Measurements from ENCODE around the gene TAF1B.
"Not testable (repeated sequence)": the region's sequence is repeated elsewhere in the genome, so short reads cannot be mapped to it uniquely, and the experiment has no call there.

TAF1B gene

DNA sequence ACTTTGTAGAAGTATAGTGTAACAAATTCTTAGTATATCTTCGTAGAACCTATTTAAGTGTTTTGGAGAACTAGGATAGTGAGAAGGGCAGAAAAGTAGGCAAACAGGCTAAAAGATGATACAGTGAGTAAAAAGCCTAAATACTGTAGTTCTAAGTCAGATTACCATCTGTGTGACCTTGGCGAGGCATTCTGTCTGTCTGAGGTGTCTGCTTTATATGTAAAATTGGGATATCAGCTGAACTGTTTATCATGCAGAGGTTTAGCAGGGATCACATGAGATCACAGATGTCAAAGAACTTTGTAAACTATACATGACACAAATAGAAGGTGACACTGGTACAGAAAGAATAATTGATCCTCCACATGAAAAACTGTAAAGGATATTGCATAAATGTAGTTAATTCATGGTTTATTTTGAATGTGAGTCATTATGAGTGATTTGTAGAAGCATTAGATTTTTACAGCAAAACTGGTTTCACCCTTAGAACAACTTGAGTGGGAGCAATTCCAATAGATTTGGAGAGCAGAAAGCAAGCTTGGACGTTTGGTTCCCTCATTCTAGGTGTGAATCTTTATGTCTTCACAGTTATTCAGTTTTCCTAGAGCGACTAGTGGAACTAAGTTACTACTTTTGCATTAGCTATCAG is 41.9 kb downstream of the TAF1B start:
- no peak for DNase-seq

DNA sequence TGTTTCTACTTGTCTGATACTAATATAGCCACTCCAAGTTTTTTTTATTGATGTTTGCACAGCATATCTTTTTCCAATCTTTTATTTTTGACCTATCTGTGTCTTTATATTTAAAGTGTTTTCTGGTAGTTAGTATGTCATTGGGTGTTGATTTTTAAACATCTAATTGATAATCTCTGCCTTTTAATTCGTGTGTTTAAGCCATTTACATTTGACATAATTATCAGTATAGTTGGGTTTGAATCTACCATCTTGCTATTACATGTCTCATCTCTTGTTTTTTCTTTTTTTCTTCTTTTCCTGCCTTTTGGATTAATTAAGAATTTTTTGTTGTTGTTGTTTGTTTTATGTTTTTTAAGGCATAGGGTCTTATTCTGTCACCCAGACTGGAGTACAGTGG is 44.2 kb downstream of the TAF1B start:
- DNase-seq, result no peak

- no peak for DNase-seq
Measured at GRCh38 chr2:9889812-9890261, 46.6 kb downstream of the TAF1B start.

DNA sequence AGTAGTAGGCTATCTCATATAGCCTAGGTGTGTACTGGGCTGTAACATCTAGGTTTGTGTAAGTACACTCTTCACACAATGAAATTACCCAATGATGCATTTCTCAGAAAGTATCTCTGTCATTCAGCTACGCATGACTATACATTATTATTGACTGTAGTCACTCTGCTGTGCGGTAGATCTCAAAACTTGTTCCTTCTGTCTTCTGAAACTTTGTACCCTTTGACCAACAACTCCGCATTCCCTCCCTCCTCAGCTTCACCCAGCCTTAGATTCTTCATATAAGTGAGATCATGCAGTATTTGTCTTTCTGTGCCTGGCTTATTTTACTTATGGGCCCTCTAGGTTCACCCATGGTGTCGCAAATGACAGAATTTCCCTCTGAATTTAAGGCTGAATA is 49.0 kb downstream of the TAF1B start:
- no peak for DNase-seq

DNA sequence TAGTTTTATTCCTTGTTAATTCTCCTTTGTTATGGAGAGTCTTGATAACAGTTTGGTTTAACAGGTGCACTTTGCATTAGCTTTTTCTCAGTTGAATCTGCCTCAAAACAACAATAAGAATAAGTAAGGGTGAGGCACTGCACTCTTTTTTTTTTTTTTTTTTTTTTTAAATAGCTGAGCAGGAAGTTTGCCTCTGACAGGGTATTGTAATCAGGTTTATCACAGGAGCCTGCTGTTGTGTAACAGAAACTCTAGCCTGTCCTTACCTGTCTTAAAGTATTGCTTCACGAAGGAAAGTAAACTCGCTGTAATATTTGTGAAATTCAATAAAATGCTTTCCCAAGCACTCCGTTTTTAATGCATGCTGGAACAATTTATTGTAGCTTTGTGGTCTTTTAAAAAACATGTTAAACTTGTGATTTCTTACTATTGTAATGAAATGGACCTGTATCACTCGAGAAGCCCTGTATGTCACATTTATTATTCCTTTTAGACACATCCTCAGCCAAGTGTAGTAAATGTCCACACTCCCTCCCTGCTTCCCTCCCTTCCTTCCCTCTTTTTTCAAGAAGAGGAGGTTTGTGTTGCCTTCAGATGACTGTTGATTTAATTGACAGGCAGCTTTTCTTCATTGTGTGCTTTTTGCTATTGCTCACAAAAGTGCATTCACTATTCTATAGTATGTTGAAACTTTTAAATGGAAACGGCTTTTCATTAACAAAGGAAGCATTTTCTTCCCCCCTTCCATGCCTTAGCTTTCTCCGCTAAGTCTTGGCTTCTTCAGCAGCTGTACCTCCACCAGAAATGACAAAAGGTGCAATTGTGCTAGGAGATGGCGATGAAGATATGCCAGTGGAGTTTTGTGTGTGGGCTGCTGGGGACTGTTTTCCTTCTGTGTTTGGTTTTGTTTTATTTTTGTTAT is 52.7 kb downstream of the TAF1B start:
- DNase-seq, result no peak

- DNase-seq, result no peak
Measured at GRCh38 chr2:9897331-9897737, 54.1 kb downstream of the TAF1B start.

- no peak for DNase-seq
Measured at GRCh38 chr2:9897846-9898245, 54.6 kb downstream of the TAF1B start.

DNA sequence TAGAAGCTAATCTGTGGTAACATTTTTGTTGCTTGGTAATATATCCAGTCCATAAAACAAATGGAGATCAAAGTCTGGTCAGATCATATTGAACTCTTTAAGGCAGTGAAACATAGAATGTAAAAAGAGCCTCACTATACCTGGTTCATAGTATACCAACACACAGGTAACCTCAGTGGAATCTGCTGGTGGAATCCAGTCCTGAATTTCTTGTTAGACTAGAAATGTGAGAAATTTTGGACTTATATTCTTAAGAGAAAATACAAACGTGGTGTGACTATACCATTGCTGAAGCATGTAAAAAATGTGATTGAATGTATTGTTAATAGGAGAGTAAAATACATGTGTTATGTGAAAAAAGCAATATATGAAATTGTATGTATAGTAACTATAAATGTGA is 62.1 kb downstream of the TAF1B start:
- no peak for DNase-seq

- no peak for DNase-seq
Measured at GRCh38 chr2:9907402-9907801, 64.1 kb downstream of the TAF1B start.

GRCh38 chr2:9908639-9909038 is 65.4 kb downstream of the TAF1B start:
- no peak for DNase-seq

GRCh38 chr2:9909106-9909505 is 65.8 kb downstream of the TAF1B start:
- DNase-seq, result no peak

- no peak for DNase-seq
Measured at GRCh38 chr2:9910699-9911098, 67.4 kb downstream of the TAF1B start.

- DNase-seq, result no peak
Measured at GRCh38 chr2:9912468-9912867, 69.2 kb downstream of the TAF1B start.

GRCh38 chr2:9914384-9915065 is 71.3 kb downstream of the TAF1B start:
- DNase-seq, result no peak

DNA sequence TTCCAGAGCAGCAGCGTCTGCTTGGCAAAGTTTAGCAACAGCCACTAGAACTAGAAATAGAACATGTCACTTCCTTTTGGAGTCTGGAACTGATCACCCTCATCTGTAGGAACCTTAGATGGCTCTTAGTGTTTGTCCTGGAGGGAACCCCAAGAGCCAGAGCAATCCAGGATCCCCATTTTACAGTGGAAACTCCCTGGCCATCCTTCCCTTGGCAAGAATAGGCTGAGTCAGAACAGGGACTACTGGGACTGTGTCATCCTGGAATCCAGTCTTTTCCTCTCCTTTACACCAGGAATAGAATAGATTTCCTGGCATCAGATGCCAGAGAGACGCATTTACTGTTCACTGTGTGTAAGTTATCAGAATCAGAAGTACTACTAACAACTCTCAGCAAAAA is 75.0 kb downstream of the TAF1B start:
- no peak for DNase-seq

DNA sequence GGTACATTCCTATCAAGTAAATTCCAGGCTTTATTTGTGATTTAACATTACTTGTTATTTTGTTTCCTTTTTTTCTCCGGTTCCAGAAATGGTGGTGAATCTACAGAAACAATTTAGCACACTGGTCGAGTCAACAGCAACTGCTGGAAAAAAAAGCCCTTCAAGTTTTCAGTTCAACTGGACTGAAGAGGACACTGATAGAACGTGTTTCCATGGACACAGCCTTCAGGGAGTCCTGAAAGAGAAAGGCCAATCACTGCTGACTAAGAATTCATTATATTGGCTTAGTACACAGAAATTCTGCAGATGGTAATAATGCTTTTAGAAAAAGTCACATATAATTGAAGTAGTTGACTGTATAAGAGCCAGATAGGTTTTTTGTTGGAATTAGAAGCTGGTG is 76.2 kb downstream of the TAF1B start:
- no peak for DNase-seq

DNA sequence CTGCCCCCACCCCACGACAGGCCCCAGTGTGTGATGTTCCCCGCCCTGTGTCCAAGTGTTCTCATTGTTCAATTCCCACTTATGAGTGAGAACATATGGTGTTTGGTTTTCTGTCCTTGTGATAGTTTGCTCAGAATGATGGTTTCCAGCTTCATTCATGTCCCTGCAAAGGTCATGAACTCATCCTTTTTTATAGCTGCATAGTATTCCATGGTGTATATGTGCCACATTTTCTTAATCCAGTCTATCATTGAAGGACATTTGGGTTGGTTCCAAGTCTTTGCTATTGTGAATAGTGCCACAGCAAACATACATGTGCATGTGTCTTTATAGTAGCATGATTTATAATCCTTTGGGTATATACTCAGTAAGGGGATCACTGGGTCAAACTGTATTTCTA is 83.7 kb downstream of the TAF1B start:
- DNase-seq, result not testable (repeated sequence)

DNA sequence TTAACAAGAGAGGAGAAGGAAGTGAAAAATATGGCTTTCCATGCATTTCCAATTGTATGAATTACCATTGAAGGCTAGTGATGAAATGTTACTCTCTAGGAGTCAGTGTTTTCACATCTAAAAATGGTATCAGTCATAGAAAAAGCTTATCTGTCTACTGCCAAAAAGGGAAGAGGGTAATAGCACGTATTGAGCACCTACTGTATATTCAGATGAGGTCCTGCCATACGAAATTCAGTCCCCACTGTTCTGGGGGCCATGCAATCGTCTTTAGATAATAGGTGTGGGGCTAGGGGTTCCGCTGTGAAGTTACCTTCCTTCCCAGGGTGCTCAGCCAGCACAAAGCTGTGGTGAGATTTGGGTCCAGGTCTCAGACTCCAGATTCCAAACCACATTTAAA is 94.0 kb downstream of the TAF1B start:
- no peak for DNase-seq

DNA sequence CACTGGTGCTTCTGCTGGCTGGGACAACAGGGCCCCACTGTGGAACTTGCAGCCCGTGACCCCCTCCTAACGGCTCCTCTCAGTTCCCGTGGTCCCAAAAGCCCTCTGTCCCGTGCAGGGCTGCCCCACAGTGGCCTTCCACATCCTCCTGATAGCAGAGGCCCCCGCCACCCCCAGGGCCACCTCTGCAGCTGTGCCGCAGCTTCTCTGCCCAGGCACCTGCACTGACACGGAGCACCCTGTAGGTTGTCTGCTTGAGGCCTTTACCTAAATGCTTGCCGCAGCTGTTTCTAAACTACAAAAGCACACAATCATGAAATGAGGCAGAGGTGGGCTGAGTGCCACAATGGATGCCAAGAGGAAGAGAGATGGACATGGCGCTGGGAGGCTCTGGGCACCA is 94.7 kb downstream of the TAF1B start:
- DNase-seq, result no peak

DNA sequence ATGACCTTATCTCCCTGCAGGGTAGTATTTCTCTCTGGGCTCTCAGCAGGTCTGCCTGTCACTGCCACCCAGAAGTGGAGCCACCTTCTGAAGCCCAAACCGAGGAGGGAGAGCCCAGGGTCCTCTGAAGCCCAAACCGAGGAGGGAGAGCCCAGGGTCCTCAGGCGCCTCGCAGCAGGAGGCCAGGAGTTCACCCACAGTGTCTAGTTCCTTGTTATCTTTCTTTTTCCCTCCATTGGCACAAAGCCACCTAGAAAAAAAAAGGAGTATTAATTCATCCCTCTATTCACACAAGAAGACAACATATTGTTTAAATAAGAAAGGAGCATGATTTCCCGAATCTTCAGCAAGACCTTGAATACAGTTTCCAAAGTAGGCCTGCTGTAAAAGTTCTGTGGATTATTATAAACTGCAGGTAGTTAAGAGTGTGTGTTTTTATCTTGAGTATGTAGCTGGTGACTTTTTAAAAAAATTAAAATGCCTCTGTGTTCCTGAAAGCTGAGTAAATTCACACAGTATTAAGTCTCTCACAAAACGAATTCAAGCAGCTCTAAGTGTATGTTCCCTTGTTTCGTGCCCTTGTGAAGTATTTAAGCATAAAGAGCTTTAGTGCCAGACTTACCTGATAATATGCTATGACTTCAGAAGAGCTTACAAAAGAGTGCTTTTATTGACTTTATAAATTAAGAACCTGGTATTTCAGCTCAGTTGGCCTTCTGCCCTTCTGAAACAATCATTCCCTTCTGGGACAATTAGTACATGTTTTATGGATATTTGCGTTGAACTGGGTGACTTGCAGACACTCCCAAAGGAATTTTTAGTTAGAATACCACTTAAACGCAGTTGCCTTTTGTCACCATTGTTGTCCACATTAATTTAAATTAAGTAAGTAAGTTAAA is 96.6 kb downstream of the TAF1B start:
- DNase-seq, result no peak

GRCh38 chr2:9941196-9941995 is 98.1 kb downstream of the TAF1B start:
- DNase-seq, result peak; percentile 13

DNA sequence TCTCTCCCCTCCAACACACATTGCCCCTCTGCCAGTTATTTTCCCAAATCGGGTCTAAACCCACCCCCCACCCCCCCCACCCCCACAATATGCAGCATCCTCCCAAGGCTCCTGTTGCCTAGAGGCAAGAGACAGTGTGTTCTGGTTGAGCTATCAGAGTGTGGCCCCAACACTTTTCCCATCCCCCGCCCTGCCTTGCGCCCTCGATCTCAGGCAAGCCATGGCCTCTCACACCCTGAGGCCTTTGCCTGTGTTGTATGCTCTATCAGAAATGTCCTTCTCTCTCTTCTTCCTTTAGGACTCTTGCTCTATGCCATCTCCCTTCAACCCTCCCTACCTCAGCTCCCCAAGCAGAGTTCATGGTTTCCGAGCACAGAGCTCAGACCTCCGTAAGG is 98.7 kb downstream of the TAF1B start:
- no peak for DNase-seq
